ENCODE results near the gene HOXA7. TPM values are rescaled to one million over a fixed set of nuclear protein-coding genes. Genes with fewer than 3 reads are reported as not detected.

HOXA7 gene
- total and polyA plus RNA-seq, 7 donors, result 2.9 to 10.2 (median 6.2) TPM

DNA sequence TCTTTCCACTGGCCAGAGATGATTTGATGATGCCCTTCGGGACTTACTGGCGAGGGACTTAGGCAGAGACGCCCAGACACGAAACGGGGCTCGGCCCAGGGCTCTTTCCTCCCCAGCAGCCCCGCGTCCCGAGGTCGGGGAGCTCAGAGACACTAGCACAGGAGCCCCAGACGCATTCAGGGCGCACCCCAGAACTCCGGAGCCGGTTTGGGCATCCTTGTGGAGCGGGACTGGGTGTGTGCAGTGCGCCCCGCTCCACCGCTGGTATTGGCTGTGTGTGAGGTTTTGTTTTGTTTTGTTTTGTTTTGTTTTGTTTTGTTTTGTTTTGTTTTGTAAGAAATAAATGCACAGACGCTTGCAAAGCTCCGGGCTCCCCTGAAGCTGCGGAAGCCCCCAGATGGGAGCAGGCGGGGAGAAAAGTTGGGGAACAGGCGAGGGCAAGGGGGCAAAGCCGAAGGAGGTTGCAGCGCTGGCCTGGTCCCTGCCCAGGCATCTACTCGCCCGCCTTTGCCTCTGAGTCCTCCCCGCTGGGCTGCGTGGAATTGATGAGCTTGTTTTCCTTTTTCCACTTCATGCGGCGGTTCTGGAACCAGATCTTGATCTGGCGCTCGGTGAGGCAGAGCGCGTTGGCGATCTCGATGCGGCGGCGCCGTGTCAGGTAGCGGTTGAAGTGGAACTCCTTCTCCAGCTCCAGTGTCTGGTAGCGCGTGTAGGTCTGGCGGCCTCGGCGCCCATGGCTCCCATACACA is 11.1 kb downstream of the HOXA7 start:
- Histone ChIP-seq H3K4me1 (peaks cover 23% of the 10 kb centered on the region), H3K36me3 (ENCODE audit: insufficient read depth in 1 of 2, low read depth in 1 of 2) (peaks cover 0 to 37% of the 10 kb centered on the region in 2 donors), H3K27ac (peak overlapping the region; percentile 83), H3K4me3 (peak overlapping the region; percentile 11), H3K27me3 (ENCODE audit: insufficient read depth in 3 of 3, low read length in 2 of 3) (no peaks in the 10 kb centered on the region), H3K9me3 (no peaks in the 10 kb centered on the region)
- DNase-seq (peak in 1 of 2 donors; percentile 45), ATAC-seq (no peak)
- TF ChIP-seq, protein P1, sequence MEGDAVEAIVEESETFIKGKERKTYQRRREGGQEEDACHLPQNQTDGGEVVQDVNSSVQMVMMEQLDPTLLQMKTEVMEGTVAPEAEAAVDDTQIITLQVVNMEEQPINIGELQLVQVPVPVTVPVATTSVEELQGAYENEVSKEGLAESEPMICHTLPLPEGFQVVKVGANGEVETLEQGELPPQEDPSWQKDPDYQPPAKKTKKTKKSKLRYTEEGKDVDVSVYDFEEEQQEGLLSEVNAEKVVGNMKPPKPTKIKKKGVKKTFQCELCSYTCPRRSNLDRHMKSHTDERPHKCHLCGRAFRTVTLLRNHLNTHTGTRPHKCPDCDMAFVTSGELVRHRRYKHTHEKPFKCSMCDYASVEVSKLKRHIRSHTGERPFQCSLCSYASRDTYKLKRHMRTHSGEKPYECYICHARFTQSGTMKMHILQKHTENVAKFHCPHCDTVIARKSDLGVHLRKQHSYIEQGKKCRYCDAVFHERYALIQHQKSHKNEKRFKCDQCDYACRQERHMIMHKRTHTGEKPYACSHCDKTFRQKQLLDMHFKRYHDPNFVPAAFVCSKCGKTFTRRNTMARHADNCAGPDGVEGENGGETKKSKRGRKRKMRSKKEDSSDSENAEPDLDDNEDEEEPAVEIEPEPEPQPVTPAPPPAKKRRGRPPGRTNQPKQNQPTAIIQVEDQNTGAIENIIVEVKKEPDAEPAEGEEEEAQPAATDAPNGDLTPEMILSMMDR (IDR thresholded peaks at IDR 0.05), result no peak
- intact Hi-C loops (cut with DNase I), result loop anchor here in 1 of 2 donors (10.0 kb wide), 1 partner anchor 751 kb away; no protein-coding TSS in a partner anchor
- WGBS, 3 donors, result 84 to 88% (median 86%) methylated on average over 43 to 47 of the region's 47 CpGs

DNA sequence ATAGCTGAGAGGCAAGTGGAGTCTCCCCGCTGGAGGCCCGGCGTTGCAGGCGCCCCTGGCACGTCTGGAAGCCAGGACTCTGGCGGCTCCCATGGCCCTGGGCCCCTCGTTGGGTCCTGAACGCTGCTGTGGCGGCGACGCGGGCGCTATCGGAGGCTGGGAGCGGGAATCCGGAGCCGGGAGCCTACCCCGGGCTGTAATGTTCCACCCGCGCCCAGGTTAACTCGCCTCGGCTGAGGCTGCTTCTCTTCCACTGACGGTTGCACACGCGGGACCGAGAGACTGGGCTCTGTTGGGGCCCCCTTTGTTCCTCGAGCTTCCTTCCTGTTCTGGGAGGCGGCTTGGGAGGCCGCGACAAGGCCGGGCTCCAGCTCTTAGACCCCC is 11.7 kb downstream of the HOXA7 start:
- Histone ChIP-seq H3K9me3 (no peaks in the 10 kb centered on the region), H3K36me3 (ENCODE audit: insufficient read depth in 1 of 2, low read depth in 1 of 2) (peaks cover 0 to 37% of the 10 kb centered on the region in 2 donors), H3K4me1 (peaks cover 23% of the 10 kb centered on the region), H3K27ac (peak overlapping the region; percentile 83), H3K4me3 (peak overlapping the region; percentile 12), H3K27me3 (ENCODE audit: insufficient read depth in 3 of 3, low read length in 2 of 3) (no peaks in the 10 kb centered on the region)
- DNase-seq (peak in 1 of 2 donors; percentile 53), ATAC-seq (no peak)
- WGBS, 3 donors, result 77 to 83% (median 80%) methylated on average over 29 to 31 of the region's 31 CpGs
- intact Hi-C loops (cut with DNase I), result loop anchor here in 1 of 2 donors (5.0 to 10.0 kb wide), 2 partner anchors 287 to 750 kb away; no protein-coding TSS in a partner anchor
- TF ChIP-seq, protein P1 (IDR thresholded peaks at IDR 0.05), result no peak

GRCh38 chr7:27143950-27144780 is 12.3 kb downstream of the HOXA7 start:
- TF ChIP-seq, protein P1 (IDR thresholded peaks at IDR 0.05), result no peak
- peak overlapping the region; percentile 83 for H3K27ac ChIP-seq
- peak overlapping the region; percentile 20 for H3K4me3 ChIP-seq
- ATAC-seq (no peak), DNase-seq (peak in 1 of 2 donors; percentile 42)
- no peaks in the 10 kb centered on the region for H3K9me3 ChIP-seq
- H3K27me3 ChIP-seq (ENCODE audit: insufficient read depth in 3 of 3, low read length in 2 of 3), result no peaks in the 10 kb centered on the region
- 73 to 76% (median 75%) methylated on average over 40 of the region's 40 CpGs for WGBS, 3 donors
- H3K36me3 ChIP-seq (ENCODE audit: insufficient read depth in 1 of 2, low read depth in 1 of 2), result peaks cover 0 to 37% of the 10 kb centered on the region in 2 donors
- peaks cover 17% of the 10 kb centered on the region for H3K4me1 ChIP-seq
- intact Hi-C loops (cut with DNase I), result loop anchor here in 1 of 2 donors (5.0 to 10.0 kb wide), 2 partner anchors 287 to 749 kb away; no protein-coding TSS in a partner anchor

DNA sequence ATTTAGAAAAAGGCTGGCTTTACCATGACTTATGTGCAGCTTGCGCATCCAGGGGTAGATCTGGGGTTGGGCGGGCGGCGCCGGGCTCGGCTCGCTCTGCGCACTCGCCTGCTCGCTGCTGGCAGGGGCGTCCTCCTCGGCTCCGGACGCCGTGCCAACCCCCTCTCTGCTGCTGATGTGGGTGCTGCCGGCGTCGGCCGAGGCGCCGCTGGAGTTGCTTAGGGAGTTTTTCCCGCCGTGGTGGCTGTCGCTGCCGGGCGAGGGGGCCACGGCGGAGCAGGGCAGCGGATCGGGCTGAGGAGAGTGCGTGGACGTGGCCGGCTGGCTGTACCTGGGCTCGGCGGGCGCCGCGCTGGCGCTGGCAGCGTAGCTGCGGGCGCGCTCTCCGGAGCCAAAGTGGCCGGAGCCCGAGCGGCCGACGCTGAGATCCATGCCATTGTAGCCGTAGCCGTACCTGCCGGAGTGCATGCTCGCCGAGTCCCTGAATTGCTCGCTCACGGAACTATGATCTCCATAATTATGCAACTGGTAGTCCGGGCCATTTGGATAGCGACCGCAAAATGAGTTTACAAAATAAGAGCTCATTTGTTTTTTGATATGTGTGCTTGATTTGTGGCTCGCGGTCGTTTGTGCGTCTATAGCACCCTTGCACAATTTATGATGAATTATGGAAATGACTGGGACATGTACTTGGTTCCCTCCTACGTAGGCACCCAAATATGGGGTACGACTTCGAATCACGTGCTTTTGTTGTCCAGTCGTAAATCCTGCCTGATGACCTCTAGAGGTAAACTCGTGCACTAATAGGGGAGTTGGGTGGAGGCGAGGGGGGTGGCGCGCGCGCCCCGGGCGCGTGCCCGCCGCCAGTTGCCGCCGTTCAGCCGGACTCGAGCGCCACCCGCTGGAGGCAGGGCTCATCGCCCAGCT is 13.2 kb downstream of the HOXA7 start, which contains the start of gene HOXA5:
HOXA5 (minus strand) TSS at position 659 of the 927 bp plus-strand sequence; CDS start at position 585, 74 bp downstream.
- ATAC-seq (peak; percentile 51 to 92 (median 76)), DNase-seq (peak; percentile 84 to 86)
- no peaks in the 10 kb centered on the region for H3K9me3 ChIP-seq
- peaks cover 13% of the 10 kb centered on the region for H3K4me1 ChIP-seq
- H3K27me3 ChIP-seq (ENCODE audit: insufficient read depth in 3 of 3, low read length in 2 of 3), result no peaks in the 10 kb centered on the region
- intact Hi-C loops (cut with DNase I), result loop anchor here in 1 of 2 donors (5.0 to 10.0 kb wide), 2 partner anchors 286 to 748 kb away; no protein-coding TSS in a partner anchor
- TF ChIP-seq, protein P1 (IDR thresholded peaks at IDR 0.05), result peak; percentile 71
- WGBS, 3 donors, result 54 to 66% (median 58%) methylated on average over 80 to 86 of the region's 86 CpGs
- H3K36me3 ChIP-seq (ENCODE audit: insufficient read depth in 1 of 2, low read depth in 1 of 2), result peaks cover 0 to 37% of the 10 kb centered on the region in 2 donors
- peak within 1 kb of the TSS; percentile 74 for H3K4me3 ChIP-seq
- H3K27ac ChIP-seq, result peak within 1 kb of the TSS; percentile 83
